Activated T-cell treated with anti-CD3 and anti-CD28 coated beads, Interleukin-2, amount 50 U/mL, for 24 hours (primary cell): ENCODE data around the gene BAK1.
"Not testable (repeated sequence)": the region's sequence is repeated elsewhere in the genome, so short reads cannot be mapped to it uniquely, and the experiment has no call there.

Experiments used
- DNase-seq: peaks from one replicate; pipeline ENCODE4 v3.0.0-alpha.2; 2020
- H3K27ac Mint-ChIP-seq: 2 replicates; pipeline ENCODE4 v1.8.0; 2020; ENCODE audit warnings: mild to moderate bottlenecking, mixed read lengths
- H3K27me3 Mint-ChIP-seq: 2 replicates; pipeline ENCODE4 v1.8.0; 2020; ENCODE audit warnings: mixed read lengths
- H3K36me3 Mint-ChIP-seq: 2 replicates; pipeline ENCODE4 v1.8.0; 2020; ENCODE audit warnings: low read depth, mixed read lengths
- H3K4me1 Mint-ChIP-seq: 2 replicates; pipeline ENCODE4 v1.8.0; 2020; ENCODE audit warnings: low read depth, mixed read lengths
- H3K4me3 Mint-ChIP-seq: 2 replicates; pipeline ENCODE4 v1.8.0; 2020; ENCODE audit warnings: mild to moderate bottlenecking, moderate library complexity, mixed read lengths
- H3K9me3 Mint-ChIP-seq: 2 replicates; pipeline ENCODE4 v1.8.0; 2020; ENCODE audit warnings: mixed read lengths

The BAK1 gene

DNA sequence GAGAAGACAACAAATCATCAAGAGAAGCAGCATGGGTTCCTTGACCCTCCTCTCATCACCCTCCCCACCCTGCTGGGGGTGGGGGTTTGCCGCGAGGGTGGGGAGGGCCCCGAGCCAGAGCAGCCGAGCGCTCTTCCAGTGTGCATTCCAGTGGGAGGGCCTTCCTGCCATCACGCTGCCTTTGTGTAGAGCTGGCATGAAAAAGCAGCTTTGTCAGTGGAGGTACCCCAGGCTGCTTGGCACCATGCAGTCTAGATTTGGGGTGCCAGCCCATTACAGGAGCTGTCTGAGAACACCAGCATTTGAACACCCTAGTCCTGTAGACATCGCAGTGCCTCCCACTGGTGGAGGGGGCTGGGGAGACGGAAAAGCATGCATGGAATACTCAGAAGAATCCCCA is 12.2 kb downstream of the BAK1 start:
- Mint-ChIP-seq H3K27ac (no peak overlapping the region), H3K36me3 (peaks cover 35% of the 10 kb centered on the region), H3K27me3 (no peaks in the 10 kb centered on the region), H3K9me3 (no peaks in the 10 kb centered on the region), H3K4me3 (no peak overlapping the region), H3K4me1 (peaks cover 42% of the 10 kb centered on the region)
- no peak for DNase-seq

DNA sequence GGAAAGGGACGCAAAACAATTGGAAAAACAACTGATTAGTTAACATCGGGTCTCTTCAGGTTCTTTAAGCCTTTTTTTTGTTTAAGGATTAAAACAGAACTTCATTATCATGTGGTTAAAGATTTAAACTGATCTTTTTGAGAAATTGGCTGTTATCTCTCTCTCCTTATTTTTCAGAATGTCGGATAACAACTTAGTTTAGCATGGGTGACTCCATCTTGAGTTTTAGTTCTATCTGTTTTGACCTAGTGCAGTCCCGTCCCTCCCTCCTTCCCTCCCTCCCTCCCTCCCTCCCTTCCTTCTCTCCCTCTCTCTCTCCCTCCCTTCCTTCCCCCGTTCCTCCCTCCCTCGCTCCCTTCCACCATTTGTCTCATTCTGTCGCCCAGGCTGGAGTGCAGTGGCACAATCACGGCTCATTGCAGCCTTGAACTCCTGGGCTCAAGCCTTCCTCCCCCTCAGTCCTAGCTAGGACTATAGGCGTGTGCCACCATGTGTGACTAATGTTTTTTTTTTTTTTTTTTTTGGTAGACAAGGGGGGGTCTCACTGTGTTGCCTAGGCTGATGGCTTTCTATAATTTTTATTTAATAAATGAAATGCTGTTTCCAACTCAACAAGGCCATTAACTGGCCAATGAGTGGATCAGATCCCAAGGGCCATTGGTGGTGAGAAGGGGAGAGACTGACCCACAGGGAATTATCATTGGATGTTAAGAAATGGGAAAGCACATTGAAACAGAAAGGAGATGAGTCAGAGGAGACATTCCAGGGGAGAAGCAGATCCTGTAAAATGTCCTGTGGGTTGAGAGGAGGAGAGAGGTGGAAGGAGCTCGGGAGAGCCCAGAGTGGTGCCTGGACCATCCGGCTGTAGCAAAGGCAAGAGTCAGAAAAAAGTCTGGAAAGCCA is 13.6 kb downstream of the BAK1 start:
- Mint-ChIP-seq H3K27me3 (no peaks in the 10 kb centered on the region), H3K4me1 (peaks cover 36% of the 10 kb centered on the region), H3K36me3 (peaks cover 24% of the 10 kb centered on the region), H3K27ac (peak overlapping the region; percentile 22), H3K4me3 (no peak overlapping the region), H3K9me3 (no peaks in the 10 kb centered on the region)
- no peak for DNase-seq

DNA sequence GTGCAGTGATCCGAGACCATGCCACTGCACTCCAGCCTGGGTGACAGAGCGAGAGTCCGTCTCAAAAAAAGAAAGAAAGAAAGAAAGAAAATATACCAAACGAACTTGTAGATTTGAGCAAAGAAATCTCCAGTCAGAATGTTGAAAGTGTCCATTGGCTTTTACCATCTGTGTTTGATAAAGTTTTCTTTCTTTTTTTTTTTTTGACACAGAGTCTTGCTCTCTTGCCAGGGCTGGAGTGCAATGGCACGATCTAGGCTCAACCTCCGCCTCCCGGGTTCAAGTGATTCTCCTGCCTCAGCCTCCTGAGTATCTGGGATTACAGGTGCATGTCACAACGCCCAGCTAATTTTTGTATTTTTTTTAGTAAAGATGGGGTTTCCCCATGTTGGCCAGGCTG is 21.3 kb downstream of the BAK1 start:
- H3K4me1 Mint-ChIP-seq, result peaks cover 7% of the 10 kb centered on the region
- H3K27ac Mint-ChIP-seq, result no peak overlapping the region

DNA sequence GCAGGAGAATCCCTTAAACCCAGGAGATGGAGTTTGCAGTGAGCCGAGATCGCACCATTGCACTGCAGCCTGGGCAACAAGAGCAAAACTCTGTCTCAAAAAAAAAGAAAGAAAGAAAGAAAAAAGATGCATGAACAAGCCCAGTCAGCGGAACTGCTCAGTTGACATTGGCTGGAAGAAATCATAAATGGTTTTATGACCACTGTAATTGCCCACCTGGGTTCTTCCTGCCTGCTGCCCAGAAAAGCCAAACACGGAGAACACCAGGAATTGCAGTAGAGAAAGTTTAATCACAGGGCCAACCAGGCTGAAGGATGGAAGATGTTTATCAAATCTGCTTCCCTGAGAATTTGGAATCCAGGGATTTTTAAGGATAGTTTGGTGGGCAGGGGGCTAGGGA is 22.7 kb downstream of the BAK1 start:
- no peak for DNase-seq
- no peaks in the 10 kb centered on the region for H3K27me3 Mint-ChIP-seq
- H3K27ac Mint-ChIP-seq, result no peak overlapping the region
- H3K4me3 Mint-ChIP-seq, result no peak overlapping the region
- no peaks in the 10 kb centered on the region for H3K36me3 Mint-ChIP-seq
- no peaks in the 10 kb centered on the region for H3K9me3 Mint-ChIP-seq
- peaks cover 6% of the 10 kb centered on the region for H3K4me1 Mint-ChIP-seq

More for the DNA sequence above, 21.3 kb downstream of the BAK1 start:
- Mint-ChIP-seq H3K27me3 (no peaks in the 10 kb centered on the region), H3K4me3 (no peak overlapping the region), H3K36me3 (no peaks in the 10 kb centered on the region), H3K9me3 (no peaks in the 10 kb centered on the region)
- no peak for DNase-seq

DNA sequence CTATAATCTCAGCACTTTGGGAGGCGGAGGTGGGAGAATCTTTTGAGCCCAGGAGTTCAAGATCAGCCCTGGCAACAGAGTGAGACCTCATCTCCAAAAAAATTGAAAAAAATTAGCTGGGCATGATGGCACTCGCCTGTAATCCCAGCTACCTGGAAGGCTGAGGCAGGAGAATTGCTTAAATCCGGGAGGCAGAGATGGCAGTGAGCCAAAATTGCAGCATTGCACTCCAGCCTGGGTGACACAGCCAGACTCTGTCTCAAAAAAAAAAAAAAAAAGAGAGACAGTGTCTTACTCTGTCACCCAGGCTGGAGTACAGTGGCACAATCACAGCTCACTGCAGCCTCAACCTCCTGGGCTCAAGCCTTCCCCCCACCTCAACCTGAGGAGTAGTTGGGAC is 27.2 kb downstream of the BAK1 start:
- peaks cover 15% of the 10 kb centered on the region for H3K4me1 Mint-ChIP-seq
- not testable (repeated sequence) for H3K9me3 Mint-ChIP-seq, H3K36me3 Mint-ChIP-seq, H3K27me3 Mint-ChIP-seq, H3K4me3 Mint-ChIP-seq, H3K27ac Mint-ChIP-seq, DNase-seq

DNA sequence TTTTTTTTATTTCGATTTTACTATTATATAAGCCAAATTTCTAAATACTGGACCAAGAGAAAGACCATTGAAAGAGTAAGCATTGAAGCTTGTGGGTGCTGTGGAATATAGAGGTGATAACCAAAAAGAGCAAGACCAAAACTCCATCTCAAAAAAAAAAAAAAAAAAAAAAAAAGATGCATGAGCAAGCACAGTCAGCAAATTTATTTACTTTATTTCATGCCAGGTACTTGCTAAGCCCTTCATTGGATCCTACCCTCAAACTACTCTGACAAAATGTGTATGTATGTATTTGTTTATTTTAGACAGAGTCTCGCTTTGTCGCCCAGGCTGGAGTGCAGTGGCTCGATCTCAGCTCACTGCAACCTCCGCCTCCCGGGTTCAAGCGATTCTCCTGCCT is 27.8 kb downstream of the BAK1 start:
- H3K27ac Mint-ChIP-seq, result no peak overlapping the region
- peaks cover 21% of the 10 kb centered on the region for H3K4me1 Mint-ChIP-seq
- no peaks in the 10 kb centered on the region for H3K9me3 Mint-ChIP-seq
- H3K36me3 Mint-ChIP-seq, result no peaks in the 10 kb centered on the region
- no peak overlapping the region for H3K4me3 Mint-ChIP-seq
- DNase-seq, result no peak
- H3K27me3 Mint-ChIP-seq, result no peaks in the 10 kb centered on the region

DNA sequence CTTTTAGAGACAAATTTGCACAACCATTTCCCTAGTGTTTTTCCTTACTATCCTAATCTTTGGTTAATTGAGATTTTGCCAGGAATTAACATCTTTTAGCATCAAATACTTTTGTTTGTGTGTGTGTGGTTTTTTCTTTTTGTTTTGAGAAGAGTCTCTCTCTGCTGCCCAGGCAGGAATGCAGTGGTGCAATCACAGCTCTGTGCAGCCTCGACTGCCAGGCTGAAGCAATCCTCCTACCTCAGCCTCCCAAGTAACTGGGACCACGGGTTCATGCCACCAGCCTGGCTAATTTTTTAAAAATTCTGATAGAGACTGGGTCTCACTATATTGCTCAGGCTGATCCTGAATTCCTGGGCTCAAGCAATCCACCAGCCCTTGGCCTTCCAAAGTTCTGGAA is 28.5 kb downstream of the BAK1 start:
- H3K9me3 Mint-ChIP-seq, result no peaks in the 10 kb centered on the region
- no peak overlapping the region for H3K4me3 Mint-ChIP-seq
- H3K27me3 Mint-ChIP-seq, result no peaks in the 10 kb centered on the region
- no peak overlapping the region for H3K27ac Mint-ChIP-seq
- DNase-seq, result no peak
- H3K36me3 Mint-ChIP-seq, result no peaks in the 10 kb centered on the region
- peaks cover 21% of the 10 kb centered on the region for H3K4me1 Mint-ChIP-seq

DNA sequence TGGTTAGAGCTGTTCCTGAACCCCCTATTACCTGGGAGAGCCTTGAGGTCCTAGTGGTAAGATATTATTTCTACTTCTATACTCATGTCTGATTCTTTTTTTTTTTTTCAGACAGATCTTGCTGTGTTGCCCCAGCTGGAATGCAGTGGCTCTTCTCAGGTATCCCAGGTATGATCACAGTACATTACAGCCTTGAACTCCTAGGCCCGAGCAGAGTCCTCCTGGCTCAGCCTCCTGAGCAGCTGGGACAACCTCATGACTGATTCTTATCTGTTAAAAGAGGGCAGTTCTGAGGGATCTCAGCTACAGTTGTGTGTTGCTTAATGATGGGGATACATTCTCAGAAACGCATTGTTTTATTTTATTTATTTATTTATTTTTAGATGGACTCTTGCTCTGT is 30.2 kb downstream of the BAK1 start:
- Mint-ChIP-seq H3K27ac (no peak overlapping the region), H3K4me1 (peaks cover 22% of the 10 kb centered on the region), H3K9me3 (no peaks in the 10 kb centered on the region), H3K27me3 (no peaks in the 10 kb centered on the region), H3K36me3 (no peaks in the 10 kb centered on the region), H3K4me3 (no peak overlapping the region)
- no peak for DNase-seq

DNA sequence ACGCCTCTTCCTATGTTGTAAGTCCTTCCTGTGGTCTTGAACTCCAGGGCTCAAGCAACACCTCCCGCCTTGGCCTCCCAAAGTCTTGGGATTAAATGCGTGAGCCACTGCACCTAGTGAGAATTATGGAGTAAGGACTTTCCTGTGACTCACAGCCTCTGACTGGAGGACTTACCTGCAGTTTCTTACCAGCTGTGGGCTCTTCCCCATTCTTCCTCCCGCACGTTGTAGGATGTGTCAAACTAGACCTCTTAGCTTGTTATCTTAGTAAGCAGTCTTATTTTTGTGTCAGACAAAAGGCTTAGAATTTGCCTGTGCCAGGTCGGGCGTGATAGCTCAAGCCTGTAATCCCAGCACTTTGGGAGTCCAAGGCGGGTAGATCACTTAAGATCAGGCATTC is 30.9 kb downstream of the BAK1 start:
- H3K9me3 Mint-ChIP-seq, result no peaks in the 10 kb centered on the region
- no peak overlapping the region for H3K27ac Mint-ChIP-seq
- no peaks in the 10 kb centered on the region for H3K36me3 Mint-ChIP-seq
- no peak for DNase-seq
- H3K4me3 Mint-ChIP-seq, result no peak overlapping the region
- H3K27me3 Mint-ChIP-seq, result no peaks in the 10 kb centered on the region
- H3K4me1 Mint-ChIP-seq, result peaks cover 22% of the 10 kb centered on the region

DNA sequence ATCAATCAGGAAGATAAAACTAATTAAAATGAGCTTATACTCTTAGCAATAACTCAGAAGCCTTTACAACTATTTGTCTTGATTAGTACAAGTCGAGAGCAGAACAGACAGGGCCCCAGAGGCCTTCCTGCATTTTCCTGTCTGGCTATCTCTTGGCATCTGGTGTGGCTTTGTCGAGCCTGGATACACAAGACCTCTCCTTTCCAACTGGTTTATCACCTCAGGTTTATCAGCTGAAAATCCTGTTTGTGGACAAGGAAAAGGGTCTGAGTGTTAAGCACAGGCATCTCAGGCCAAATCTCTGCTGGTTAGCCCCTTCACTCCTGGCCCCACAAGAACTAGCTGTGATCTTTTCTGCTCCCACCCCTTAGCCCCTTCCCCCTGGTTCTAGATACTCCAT is 32.6 kb downstream of the BAK1 start:
- Mint-ChIP-seq H3K36me3 (no peaks in the 10 kb centered on the region), H3K9me3 (no peaks in the 10 kb centered on the region), H3K4me3 (no peak overlapping the region), H3K27me3 (no peaks in the 10 kb centered on the region), H3K27ac (peak overlapping the region; percentile 66), H3K4me1 (peaks cover 22% of the 10 kb centered on the region)
- no peak for DNase-seq

DNA sequence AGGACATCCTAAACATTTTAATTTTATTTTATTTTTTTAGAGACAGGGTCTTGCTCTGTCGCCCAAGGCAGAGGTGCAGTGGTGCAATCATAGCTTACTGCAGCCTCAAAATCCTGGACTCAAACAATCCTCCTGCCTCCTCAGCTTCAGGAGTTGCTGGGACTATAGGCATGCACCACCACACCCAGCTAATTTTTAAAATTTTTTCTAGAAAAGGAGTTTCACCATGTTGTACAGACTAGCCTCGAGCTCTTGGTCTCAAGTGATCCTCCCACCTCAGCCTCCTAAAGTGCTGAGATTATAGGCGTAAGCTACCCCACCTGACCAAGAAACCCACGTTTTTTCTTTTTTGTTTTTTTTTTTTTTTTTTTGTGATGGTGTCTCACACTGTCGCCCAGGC is 33.3 kb downstream of the BAK1 start:
- H3K27ac Mint-ChIP-seq, result no peak overlapping the region
- no peak overlapping the region for H3K4me3 Mint-ChIP-seq

DNA sequence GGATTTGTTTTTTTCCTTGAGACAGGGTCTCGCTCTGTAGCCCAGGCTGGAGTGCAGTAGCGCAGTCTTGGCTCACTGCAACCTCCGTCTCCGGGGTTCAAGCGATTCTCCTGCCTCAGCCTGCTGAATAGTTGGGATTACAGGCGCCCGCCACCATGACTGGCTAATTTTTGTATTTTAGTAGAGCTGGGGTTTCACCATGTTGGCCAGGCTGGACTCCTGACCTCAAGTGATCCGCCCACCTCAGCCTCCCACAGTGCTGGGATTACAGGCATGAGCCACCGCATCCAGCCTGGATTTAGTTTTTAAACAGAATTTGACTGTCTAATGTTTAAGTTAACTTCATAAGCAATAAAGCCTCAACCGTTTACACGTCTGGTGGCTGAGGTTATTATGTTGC is 34.8 kb downstream of the BAK1 start:
- H3K36me3 Mint-ChIP-seq, H3K9me3 Mint-ChIP-seq, H3K27ac Mint-ChIP-seq, DNase-seq, H3K4me3 Mint-ChIP-seq, H3K27me3 Mint-ChIP-seq: not testable (repeated sequence)
- H3K4me1 Mint-ChIP-seq, result peaks cover 22% of the 10 kb centered on the region

More for the DNA sequence above, 33.3 kb downstream of the BAK1 start:
- Mint-ChIP-seq H3K9me3 (no peaks in the 10 kb centered on the region), H3K4me1 (peaks cover 22% of the 10 kb centered on the region), H3K36me3 (no peaks in the 10 kb centered on the region), H3K27me3 (no peaks in the 10 kb centered on the region)
- DNase-seq, result no peak

DNA sequence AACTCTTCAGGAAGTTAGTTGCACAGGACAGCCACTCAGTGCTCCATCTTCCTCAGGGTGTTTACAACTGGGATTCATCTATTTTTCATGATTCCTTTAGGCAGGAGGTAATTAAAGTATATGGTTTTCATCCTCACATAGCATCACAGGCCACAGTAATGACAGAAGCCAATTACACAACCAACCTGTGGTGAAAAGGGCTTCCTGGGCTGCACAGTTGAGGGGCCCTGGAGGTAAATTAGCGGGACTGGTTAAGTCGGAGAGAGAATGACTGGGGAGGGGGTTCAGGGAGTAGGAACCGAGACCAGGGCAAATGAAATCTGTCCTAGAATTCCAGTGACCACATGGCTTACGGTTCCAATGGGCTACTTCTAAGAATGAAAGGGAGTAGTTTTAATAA is 37.0 kb downstream of the BAK1 start:
- Mint-ChIP-seq H3K9me3 (no peaks in the 10 kb centered on the region), H3K27me3 (no peaks in the 10 kb centered on the region), H3K27ac (no peak overlapping the region), H3K36me3 (no peaks in the 10 kb centered on the region), H3K4me1 (peaks cover 11% of the 10 kb centered on the region), H3K4me3 (no peak overlapping the region)
- no peak for DNase-seq

DNA sequence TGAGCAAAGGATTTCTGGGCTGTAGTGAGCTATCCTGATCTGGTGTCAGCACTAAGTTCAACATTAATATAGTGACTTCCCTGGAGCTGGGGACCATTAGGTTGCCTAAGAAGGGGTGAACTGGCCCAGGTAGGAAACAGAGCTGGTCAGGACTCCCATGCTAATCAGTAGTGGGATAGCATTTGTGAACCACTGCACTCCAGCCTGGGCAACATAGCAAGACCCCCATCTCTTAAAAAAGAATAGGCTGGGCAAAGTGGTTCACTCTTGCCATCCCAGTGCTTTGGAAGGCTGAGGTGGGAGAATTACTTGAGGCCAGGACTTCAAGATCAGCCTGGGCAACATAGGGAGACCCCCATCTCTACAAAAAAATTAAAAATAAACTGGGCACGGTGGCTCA is 39.3 kb downstream of the BAK1 start:
- DNase-seq, result no peak
- Mint-ChIP-seq H3K9me3 (no peaks in the 10 kb centered on the region), H3K4me3 (no peak overlapping the region), H3K27me3 (no peaks in the 10 kb centered on the region), H3K27ac (no peak overlapping the region), H3K36me3 (no peaks in the 10 kb centered on the region), H3K4me1 (no peaks in the 10 kb centered on the region)

DNA sequence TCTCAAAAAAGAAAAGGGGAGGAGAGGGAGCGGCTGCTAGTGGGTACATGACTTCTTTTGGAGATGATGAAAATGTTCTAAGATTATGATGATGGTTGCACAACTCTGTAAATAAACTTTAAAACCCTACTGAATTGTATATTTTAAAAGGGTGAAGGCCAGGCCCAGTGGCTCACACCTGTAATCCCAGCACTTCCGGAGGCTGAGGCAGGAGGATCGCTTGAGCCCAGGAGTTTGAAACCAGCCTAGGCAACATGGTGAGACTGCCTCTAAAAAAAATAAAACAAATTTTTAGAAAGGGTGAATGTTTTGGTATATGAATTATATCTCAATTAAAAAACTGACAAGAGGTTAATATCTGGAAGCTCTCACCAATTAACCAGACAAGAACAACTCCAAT is 45.4 kb downstream of the BAK1 start:
- no peaks in the 10 kb centered on the region for H3K9me3 Mint-ChIP-seq
- no peaks in the 10 kb centered on the region for H3K36me3 Mint-ChIP-seq
- no peaks in the 10 kb centered on the region for H3K27me3 Mint-ChIP-seq
- H3K4me1 Mint-ChIP-seq, result peaks cover 15% of the 10 kb centered on the region
- no peak for DNase-seq
- no peak overlapping the region for H3K4me3 Mint-ChIP-seq
- H3K27ac Mint-ChIP-seq, result no peak overlapping the region
